Measurements from ENCODE around the gene TAF11L13.

The TAF11L13 gene

DNA sequence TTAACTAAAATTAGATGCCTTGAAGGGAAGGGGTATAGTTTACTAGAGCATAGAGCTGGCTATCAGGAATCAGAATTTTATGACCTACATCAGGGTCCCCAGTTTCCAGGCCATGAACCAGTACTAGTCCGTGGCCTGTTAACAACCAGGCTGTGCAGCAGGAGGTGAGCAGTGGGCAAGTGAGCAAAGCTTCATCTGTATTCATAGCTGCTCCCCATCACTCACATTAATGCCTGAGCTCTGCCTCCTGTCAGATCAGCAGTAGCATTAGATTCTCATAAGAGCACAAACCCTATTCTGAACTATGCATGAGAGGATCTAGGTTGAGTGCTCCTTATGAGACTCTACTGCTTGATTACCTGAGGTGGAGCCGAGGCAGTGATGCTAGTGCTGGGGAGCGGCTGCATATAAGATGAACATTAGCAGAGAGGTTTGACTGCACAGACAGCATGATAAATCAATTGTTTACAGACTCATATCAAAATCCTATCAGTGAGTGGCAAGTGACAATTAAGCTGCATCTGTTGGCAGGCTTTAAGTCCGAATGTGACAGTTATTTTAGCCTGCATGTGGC lies 47.0 kb downstream of the TAF11L13 start:
- no peaks in the 10 kb centered on the region for H3K4me1 ChIP-seq (ENCODE audit: control extremely low read depth in 1 of 4, control insufficient read depth in 4 of 4, insufficient read depth in 4 of 4, low read length in 3 of 4)
- no peaks in the 10 kb centered on the region for H3K9me3 ChIP-seq (ENCODE audit: control extremely low read depth in 1 of 5, control insufficient read depth in 4 of 5, insufficient read depth in 2 of 5, low read depth in 1 of 5, low read length in 4 of 5)
- no peaks in the 10 kb centered on the region for H3K36me3 ChIP-seq (ENCODE audit: control insufficient read depth in 4 of 4, insufficient read depth in 4 of 4, low read length in 3 of 4)
- CTCF ChIA-PET, result no interaction called here
- no peak overlapping the region for H3K4me3 ChIP-seq (ENCODE audit: control insufficient read depth in 1 of 7, extremely low read depth in 1 of 7, insufficient read depth in 4 of 7, low read depth in 2 of 7, low read length in 6 of 7)
- DNase-seq, result no peak
- H3K27me3 ChIP-seq (replicated peaks in 2 of 5; ENCODE audit: control insufficient read depth in 4 of 5, insufficient read depth in 5 of 5, low read length in 4 of 5), result no peaks in the 10 kb centered on the region
- POLR2A ChIA-PET, result no interaction called here
- WGBS (ENCODE audit: insufficient coverage), result 100% methylated on average over 4 of the region's 4 CpGs
- no peak overlapping the region for H3K27ac ChIP-seq (ENCODE audit: insufficient read depth in 1 of 2, low read depth in 1 of 2, low read length in 2 of 2, poor library complexity in 1 of 2, severe bottlenecking in 2 of 2)

DNA sequence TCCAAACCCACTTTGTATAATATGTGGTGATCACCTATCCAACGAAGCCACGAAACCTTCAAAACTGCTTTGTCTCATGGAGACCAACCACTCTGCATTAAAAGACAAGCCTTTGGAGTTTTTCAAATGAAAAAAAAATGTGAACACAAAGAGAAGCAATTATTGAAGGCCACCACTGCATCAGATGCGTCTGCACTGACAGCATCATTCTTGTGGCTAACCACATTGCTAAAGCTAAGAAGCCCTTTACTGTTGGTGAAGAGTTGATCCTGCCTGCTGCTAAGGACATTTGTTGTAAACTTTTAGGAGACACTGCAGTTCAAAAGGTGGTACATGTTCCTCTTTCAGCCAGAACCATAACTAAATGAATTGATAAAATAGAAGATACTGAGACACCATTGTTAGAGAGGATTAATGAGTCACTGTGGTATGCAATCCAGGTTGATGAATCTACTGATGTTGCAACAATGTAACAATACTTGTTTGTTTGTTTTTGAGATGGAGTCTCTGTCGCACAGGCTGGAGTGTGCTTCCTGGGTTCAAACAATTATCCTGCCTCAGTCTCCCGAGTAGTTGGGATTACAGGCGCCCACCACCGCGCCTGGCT lies 47.8 kb downstream of the TAF11L13 start:
- no peaks in the 10 kb centered on the region for H3K9me3 ChIP-seq (ENCODE audit: control extremely low read depth in 1 of 5, control insufficient read depth in 4 of 5, insufficient read depth in 2 of 5, low read depth in 1 of 5, low read length in 4 of 5)
- no peaks in the 10 kb centered on the region for H3K4me1 ChIP-seq (ENCODE audit: control extremely low read depth in 1 of 4, control insufficient read depth in 4 of 4, insufficient read depth in 4 of 4, low read length in 3 of 4)
- H3K27ac ChIP-seq (ENCODE audit: insufficient read depth in 1 of 2, low read depth in 1 of 2, low read length in 2 of 2, poor library complexity in 1 of 2, severe bottlenecking in 2 of 2), result no peak overlapping the region
- 100% methylated on average over 2 of the region's 8 CpGs for WGBS (ENCODE audit: insufficient coverage)
- CTCF ChIA-PET, result no interaction called here
- no peaks in the 10 kb centered on the region for H3K36me3 ChIP-seq (ENCODE audit: control insufficient read depth in 4 of 4, insufficient read depth in 4 of 4, low read length in 3 of 4)
- no peak overlapping the region for H3K4me3 ChIP-seq (ENCODE audit: control insufficient read depth in 1 of 7, extremely low read depth in 1 of 7, insufficient read depth in 4 of 7, low read depth in 2 of 7, low read length in 6 of 7)
- POLR2A ChIA-PET, result no interaction called here
- DNase-seq, result no peak
- H3K27me3 ChIP-seq (replicated peaks in 2 of 5; ENCODE audit: control insufficient read depth in 4 of 5, insufficient read depth in 5 of 5, low read length in 4 of 5), result no peaks in the 10 kb centered on the region

DNA sequence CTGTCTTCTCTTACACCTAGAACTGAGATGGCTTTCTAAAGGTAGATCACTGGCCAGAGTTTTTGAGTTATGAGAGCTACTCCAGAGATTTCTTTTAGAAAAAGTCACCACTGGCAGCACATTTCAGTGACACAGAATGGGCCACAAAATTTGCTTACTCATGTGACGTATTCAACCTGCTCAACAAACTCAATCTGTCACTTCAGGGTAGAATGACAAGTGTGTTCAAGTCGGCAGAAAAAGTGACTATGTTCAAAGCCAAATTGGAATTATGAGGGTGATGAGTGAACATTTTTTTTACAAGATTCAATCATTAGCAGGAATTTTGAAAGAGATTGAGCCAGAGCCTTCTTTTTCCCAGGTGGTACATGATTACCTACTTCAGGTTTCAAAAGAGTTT lies 48.8 kb downstream of the TAF11L13 start:
- no peak for DNase-seq
- Histone ChIP-seq H3K36me3 (ENCODE audit: control insufficient read depth in 4 of 4, insufficient read depth in 4 of 4, low read length in 3 of 4) (no peaks in the 10 kb centered on the region), H3K4me1 (ENCODE audit: control extremely low read depth in 1 of 4, control insufficient read depth in 4 of 4, insufficient read depth in 4 of 4, low read length in 3 of 4) (no peaks in the 10 kb centered on the region), H3K27me3 (replicated peaks in 2 of 5; ENCODE audit: control insufficient read depth in 4 of 5, insufficient read depth in 5 of 5, low read length in 4 of 5) (no peaks in the 10 kb centered on the region), H3K4me3 (ENCODE audit: control insufficient read depth in 1 of 7, extremely low read depth in 1 of 7, insufficient read depth in 4 of 7, low read depth in 2 of 7, low read length in 6 of 7) (no peak overlapping the region), H3K27ac (ENCODE audit: insufficient read depth in 1 of 2, low read depth in 1 of 2, low read length in 2 of 2, poor library complexity in 1 of 2, severe bottlenecking in 2 of 2) (no peak overlapping the region), H3K9me3 (ENCODE audit: control extremely low read depth in 1 of 5, control insufficient read depth in 4 of 5, insufficient read depth in 2 of 5, low read depth in 1 of 5, low read length in 4 of 5) (no peaks in the 10 kb centered on the region)
- 57% methylated on average over 1 of the region's 2 CpGs for WGBS (ENCODE audit: insufficient coverage)
- CTCF ChIA-PET, result no interaction called here
- POLR2A ChIA-PET, result no interaction called here
